Hypothalamus (tissue), 51 donors: Measurements from ENCODE around the gene LIN37.
"Not testable (repeated sequence)": the region's sequence is repeated elsewhere in the genome, so short reads cannot be mapped to it uniquely, and the experiment has no call there.

ENCODE experiments used
- DNase-seq, 51 donors: peaks; one replicate each; lab custom pipeline; 2025; lab: John Stamatoyannopoulos, UW

LIN37 gene

GRCh38 chr19:35786299-35787160, 38.2 kb downstream of the LIN37 start:
- DNase-seq, result no peak

GRCh38 chr19:35787227-35787799, 38.9 kb downstream of the LIN37 start:
- DNase-seq, result no peak

GRCh38 chr19:35788205-35788960, 40.0 kb downstream of the LIN37 start:
- no peak for DNase-seq

- no peak for DNase-seq
These were observed 41.0 kb downstream of the LIN37 start for GRCh38 chr19:35789195-35789977.

GRCh38 chr19:35789978-35790944, 41.9 kb downstream of the LIN37 start:
- no peak for DNase-seq

GRCh38 chr19:35790981-35791813, 42.8 kb downstream of the LIN37 start:
- no peak for DNase-seq

GRCh38 chr19:35791814-35792279, 43.5 kb downstream of the LIN37 start:
- DNase-seq, result no peak

GRCh38 chr19:35792312-35792711, 43.9 kb downstream of the LIN37 start:
- DNase-seq, result no peak

GRCh38 chr19:35792888-35793287, 44.5 kb downstream of the LIN37 start:
- DNase-seq, result no peak

- no peak for DNase-seq
These were observed 45.2 kb downstream of the LIN37 start for GRCh38 chr19:35793381-35794165.

GRCh38 chr19:35795564-35795963, 47.2 kb downstream of the LIN37 start:
- DNase-seq, result not testable (repeated sequence)

- DNase-seq, result no peak
These were observed 48.5 kb downstream of the LIN37 start for GRCh38 chr19:35796645-35797542.

GRCh38 chr19:35797663-35798062, 49.3 kb downstream of the LIN37 start:
- peak in 31 of 51 donors; percentile 3 to 60 (median 19) for DNase-seq

- no peak for DNase-seq
These were observed 53.5 kb downstream of the LIN37 start for GRCh38 chr19:35801828-35802227.
